Caco-2 (cell line): Measurements from ENCODE around the gene ITGA7. TPM values are rescaled to one million over a fixed set of nuclear protein-coding genes. Genes with fewer than 3 reads are reported as not detected.

ENCODE experiments used
- BruUV-seq: library from RNA; stranded (reverse); fragments of 400-500 nt; replicated peaks from 2 replicates; lab custom pipeline; 2021; lab: Mats Ljungman, UMichigan
- CTCF ChIA-PET: fragments of 300-600 bp; sonication (Branson Sonifier 250); formaldehyde crosslinking; loops from one replicate; lab custom pipeline; 2022; ENCODE audit warnings: antibody characterized with exemption; lab: Charles Lee
- POLR2A ChIA-PET: fragments of 300-600 bp; sonication (Branson Sonifier 250); formaldehyde crosslinking; loops from one replicate; lab custom pipeline; 2022; ENCODE audit warnings: antibody characterized with exemption; lab: Charles Lee
- DNase-seq, 2 experiments: peaks; one replicate each; pipeline versions ENCODE4 v3.0.0 to v3.0.0-alpha.2; 2020 to 2022
- H3K27me3 ChIP-seq: replicated peaks from 2 replicates; pipeline ENCODE4 v1.6.0; 2011; ENCODE audit warnings: low read length; ENCODE audit not compliant: control insufficient read depth, insufficient read depth
- H3K36me3 ChIP-seq: 2 replicates; pipeline ENCODE4 v1.5.1; 2011; ENCODE audit warnings: low read length; ENCODE audit not compliant: control insufficient read depth, insufficient read depth
- H3K4me1 ChIP-seq: fragments of 250-450 bp; sonication (Bioruptor Pico); 2 replicates; pipeline ENCODE4 v1.5.1; 2020; ENCODE audit warnings: mild to moderate bottlenecking
- H3K4me3 ChIP-seq: 2 replicates; pipeline ENCODE4 v1.5.1; 2011; ENCODE audit warnings: low read depth, mild to moderate bottlenecking, control low read depth, low read length
- H3K9me3 ChIP-seq: fragments of 250-450 bp; sonication (Bioruptor Pico); 2 replicates; pipeline ENCODE4 v1.5.1; 2020; ENCODE audit warnings: mild to moderate bottlenecking, moderate library complexity
- H3K27ac Mint-ChIP-seq: one replicate; pipeline ENCODE4 v1.8.0; 2022; ENCODE audit warnings: mixed read lengths; ENCODE audit not compliant: unreplicated experiment
- H3K27me3 Mint-ChIP-seq: one replicate; pipeline ENCODE4 v1.8.0; 2022; ENCODE audit warnings: mixed read lengths; ENCODE audit not compliant: insufficient read depth, unreplicated experiment
- H3K36me3 Mint-ChIP-seq: one replicate; pipeline ENCODE4 v1.8.0; 2022; ENCODE audit warnings: mild to moderate bottlenecking, mixed read lengths; ENCODE audit not compliant: insufficient read depth, unreplicated experiment
- H3K4me1 Mint-ChIP-seq: one replicate; pipeline ENCODE4 v1.8.0; 2022; ENCODE audit warnings: low read depth, mixed read lengths; ENCODE audit not compliant: unreplicated experiment
- H3K4me3 Mint-ChIP-seq: one replicate; pipeline ENCODE4 v1.8.0; 2022; ENCODE audit warnings: mild to moderate bottlenecking, moderate library complexity, mixed read lengths; ENCODE audit not compliant: unreplicated experiment
- H3K9me3 Mint-ChIP-seq: one replicate; pipeline ENCODE4 v1.8.0; 2022; ENCODE audit warnings: mixed read lengths; ENCODE audit not compliant: unreplicated experiment
- CTCF ChIP-seq, 2 experiments: fragments of 200-600 bp in 1 of 2; IDR thresholded peaks; 1 replicate in 1 of 2; 2 replicates in 1 of 2; pipeline versions ENCODE4 v1.5.1 to v1.8.0; 2011 to 2022; ENCODE audit warnings: antibody characterized with exemption in 1 of 2, control low read depth in 1 of 2, inconsistent platforms in 1 of 2, low read depth in 1 of 2, low read length in 1 of 2, mild to moderate bottlenecking in 1 of 2, moderate library complexity in 1 of 2; ENCODE audit not compliant: insufficient read depth in 1 of 2, severe bottlenecking in 1 of 2, unreplicated experiment in 1 of 2
- intact Hi-C: fragments of 100-400 bp; cut with micrococcal nuclease; formaldehyde crosslinking; loops from one replicate; pipeline ENCODE4 v1.10.0; 2022; ENCODE audit not compliant: unreplicated experiment
- total RNA-seq: library from RNA; stranded (reverse); gene quantifications from 2 replicates; pipeline ENCODE4 v1.2.3, GENCODE V29; 2022

ITGA7 gene
- total RNA-seq, 1 experiment from 2014 or later, result 46.1 TPM

- H3K27me3 Mint-ChIP-seq, result no peaks in the 10 kb centered on the region
- intact Hi-C loops, result no loop called here
These were observed 22.4 kb upstream of the ITGA7 start for GRCh38 chr12:55729819-55730818.

GRCh38 chr12:55728939-55729818 lies 21.5 kb upstream of the ITGA7 start, which contains the start of gene CD63:
Gene CD63 (minus strand): TSS chr12:55729009. CDS start chr12:55728341, 668 bp downstream.
- Histone ChIP-seq H3K9me3 (no peaks in the 10 kb centered on the region), H3K27me3 (no peaks in the 10 kb centered on the region), H3K4me1 (peaks cover 16% of the 10 kb centered on the region), H3K36me3 (peaks cover 3% of the 10 kb centered on the region), H3K4me3 (peak within 1 kb of the TSS; percentile 90)
- Mint-ChIP-seq H3K9me3 (no peaks in the 10 kb centered on the region), H3K4me1 (peaks cover 14% of the 10 kb centered on the region), H3K27ac (peak within 1 kb of the TSS; percentile 93), H3K27me3 (no peaks in the 10 kb centered on the region), H3K36me3 (peaks cover 45% of the 10 kb centered on the region), H3K4me3 (peak within 1 kb of the TSS; percentile 90)
- DNase-seq, result peak; percentile 84 to 86
- POLR2A ChIA-PET, result interaction anchor here (0.5 to 1.8 kb wide), 11 partner anchors 9 to 1449 kb away, joined by 3 to 14 read pairs (median 3); partner anchors contain the start of genes CBX5, ORMDL2, RDH5 and SARNP
- CTCF ChIA-PET, result interaction anchor here (0.5 to 3.6 kb wide), 8 partner anchors 9 to 311 kb away, joined by 3 to 32 read pairs (median 4); partner anchors contain the start of genes OR6C2, ORMDL2, RDH5 and SARNP
- TF ChIP-seq CTCF (IDR thresholded peaks at IDR 0.05; ENCODE audit: insufficient read depth in 1 of 2, low read depth in 1 of 2, low read length in 1 of 2, severe bottlenecking in 1 of 2, unreplicated experiment in 1 of 2), result no peak
- intact Hi-C loops, result no loop called here
- BruUV-seq, result TSS peak; percentile 72

More at GRCh38 chr12:55729819-55730818, 22.4 kb upstream of the ITGA7 start:
- Mint-ChIP-seq H3K27ac (peak overlapping the region; percentile 93), H3K4me1 (peaks cover 14% of the 10 kb centered on the region), H3K36me3 (peaks cover 36% of the 10 kb centered on the region), H3K9me3 (no peaks in the 10 kb centered on the region), H3K4me3 (peak overlapping the region; percentile 90)
- ChIA-PET POLR2A (interaction anchor here (0.5 to 1.8 kb wide), 5 partner anchors 9 to 1450 kb away, joined by 3 to 14 read pairs (median 3); partner anchors contain the start of genes CBX5, ORMDL2, RDH5 and SARNP), CTCF (interaction anchor here (0.5 to 3.6 kb wide), 6 partner anchors 8 to 310 kb away, joined by 3 to 32 read pairs (median 8); partner anchors contain the start of genes ORMDL2, RDH5 and SARNP)
- DNase-seq, result no peak
- no peak for TF ChIP-seq CTCF (IDR thresholded peaks at IDR 0.05; ENCODE audit: insufficient read depth in 1 of 2, low read depth in 1 of 2, low read length in 1 of 2, severe bottlenecking in 1 of 2, unreplicated experiment in 1 of 2)
- peak overlapping the region; percentile 90 for H3K4me3 ChIP-seq
- H3K27me3 ChIP-seq, result no peaks in the 10 kb centered on the region
- no TSS peak for BruUV-seq
- no peaks in the 10 kb centered on the region for H3K9me3 ChIP-seq
- peaks cover 1% of the 10 kb centered on the region for H3K36me3 ChIP-seq
- peaks cover 16% of the 10 kb centered on the region; the same call in 1 of the 2 replicates for H3K4me1 ChIP-seq
